SJSA1 (cell line): ENCODE results near the gene SPRED1. TPM values are rescaled to one million over a fixed set of nuclear protein-coding genes. Genes with fewer than 3 reads are reported as not detected.
A peak's percentile ranks its signal among the peaks of the same experiment; 100 is the strongest.
"Not testable (repeated sequence)": the region's sequence is repeated elsewhere in the genome, so short reads cannot be mapped to it uniquely, and the experiment has no call there.

Source experiments
- DNase-seq, 2 experiments: peaks; one replicate each; pipeline ENCODE4 v3.0.0-alpha.2; 2015 to 2020; ENCODE audit warnings: low spot score in 2 of 2, low read depth in 1 of 2
- H3K27ac ChIP-seq: fragments of 250-450 bp; sonication (Bioruptor Pico); 2 replicates; pipeline ENCODE4 v1.5.1; 2020; ENCODE audit warnings: mild to moderate bottlenecking, moderate library complexity
- H3K27me3 ChIP-seq: fragments of 250-450 bp; sonication (Bioruptor Pico); replicated peaks from 2 replicates; pipeline ENCODE4 v1.5.1; 2020; ENCODE audit warnings: mild to moderate bottlenecking, moderate library complexity
- H3K36me3 ChIP-seq: fragments of 250-450 bp; sonication (Bioruptor Pico); 2 replicates; pipeline ENCODE4 v1.5.1; 2020; ENCODE audit warnings: mild to moderate bottlenecking
- H3K4me1 ChIP-seq: fragments of 250-450 bp; sonication (Bioruptor Pico); replicated peaks from 2 replicates; pipeline ENCODE4 v1.6.1; 2021; ENCODE audit warnings: mild to moderate bottlenecking
- H3K4me3 ChIP-seq: fragments of 250-450 bp; sonication (Bioruptor Pico); 2 replicates; pipeline ENCODE4 v1.5.1; 2020; ENCODE audit warnings: mild to moderate bottlenecking
- H3K9me3 ChIP-seq: fragments of 250-450 bp; sonication (Bioruptor Pico); replicated peaks from 2 replicates; pipeline ENCODE4 v1.5.1; 2020; ENCODE audit warnings: mild to moderate bottlenecking
- total RNA-seq: library from RNA; depleted of rRNA; stranded (reverse); fragments of >200 nt; shearing (Covaris generic); gene quantifications from 2 replicates; pipeline ENCODE4 v1.2.3, GENCODE V29; 2014

SPRED1 gene
- total RNA-seq, 1 experiment from 2014 or later, result 32.9 TPM

DNA sequence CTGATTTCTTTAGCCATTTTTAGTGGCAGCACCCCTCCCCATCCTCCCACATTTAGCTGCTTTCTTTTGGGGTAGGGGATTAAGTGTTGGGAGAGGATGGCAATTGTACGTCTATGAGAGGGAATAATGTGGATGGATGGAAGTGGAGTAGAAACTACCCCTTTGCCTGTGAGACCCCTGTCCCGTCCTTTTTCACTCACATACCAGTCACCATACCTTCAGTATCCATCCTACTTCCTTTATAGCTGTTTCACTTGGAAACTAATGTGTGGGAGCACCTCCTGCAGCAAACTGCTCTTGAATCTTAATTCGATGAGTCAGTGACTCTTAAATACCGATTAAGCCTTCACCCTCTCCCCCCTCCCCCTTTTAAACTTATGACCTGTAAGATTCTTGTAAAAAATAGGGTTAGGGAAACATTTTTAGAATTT, 730 bp downstream of the SPRED1 start:
- Histone ChIP-seq H3K27ac (peak overlapping the region; percentile 89), H3K9me3 (no peaks in the 10 kb centered on the region), H3K4me3 (peak overlapping the region; percentile 87), H3K36me3 (peaks cover 8% of the 10 kb centered on the region; the same call in 1 of the 2 replicates), H3K4me1 (peaks cover 20% of the 10 kb centered on the region), H3K27me3 (no peaks in the 10 kb centered on the region)
- peak; percentile 49 to 59 for DNase-seq

DNA sequence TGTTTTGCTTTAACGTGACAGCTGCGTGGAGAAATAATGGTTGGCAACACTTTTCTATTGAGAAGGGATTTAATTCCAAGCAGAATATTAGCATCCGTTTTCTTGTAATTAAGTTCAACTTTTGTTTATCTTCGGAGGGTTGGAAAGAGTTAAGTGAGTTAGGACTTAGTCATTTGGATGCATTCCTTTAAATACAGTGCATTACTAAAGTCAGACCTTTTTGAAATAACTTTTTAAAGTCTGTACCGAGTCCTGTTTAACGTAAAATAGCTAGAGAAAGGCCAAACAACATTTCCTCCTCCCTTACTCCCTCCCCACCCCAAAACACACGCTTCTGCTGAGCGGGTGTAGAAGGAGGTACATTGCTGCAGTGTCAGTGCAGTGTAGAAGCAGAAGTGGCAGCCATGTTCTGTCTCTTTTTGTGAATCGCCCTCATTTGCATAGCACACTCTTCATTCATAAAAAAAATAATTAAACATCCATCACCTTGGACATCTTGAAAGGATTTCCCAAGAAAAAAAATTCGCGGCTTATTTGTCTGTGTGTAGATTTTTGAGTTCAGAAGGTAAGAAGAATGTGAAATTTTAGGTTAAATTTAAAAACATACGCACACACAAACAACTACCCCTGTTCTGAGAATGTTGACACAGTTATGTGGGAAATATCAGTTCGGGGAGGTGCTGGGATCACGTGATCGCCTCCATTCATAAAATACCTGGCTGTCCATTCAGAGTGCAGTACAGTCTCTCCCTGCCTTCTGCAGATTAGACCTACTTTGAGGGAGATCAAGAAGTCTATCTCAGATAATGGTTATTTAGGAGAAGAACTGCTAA, 1.6 kb downstream of the SPRED1 start:
- DNase-seq, result peak in 1 of 2 experiments; percentile 64
- H3K27me3 ChIP-seq, result no peaks in the 10 kb centered on the region
- H3K27ac ChIP-seq, result peak overlapping the region; percentile 89
- peaks cover 8% of the 10 kb centered on the region; the same call in 1 of the 2 replicates for H3K36me3 ChIP-seq
- no peaks in the 10 kb centered on the region for H3K9me3 ChIP-seq
- peak overlapping the region; percentile 87 for H3K4me3 ChIP-seq
- H3K4me1 ChIP-seq, result peaks cover 20% of the 10 kb centered on the region

DNA sequence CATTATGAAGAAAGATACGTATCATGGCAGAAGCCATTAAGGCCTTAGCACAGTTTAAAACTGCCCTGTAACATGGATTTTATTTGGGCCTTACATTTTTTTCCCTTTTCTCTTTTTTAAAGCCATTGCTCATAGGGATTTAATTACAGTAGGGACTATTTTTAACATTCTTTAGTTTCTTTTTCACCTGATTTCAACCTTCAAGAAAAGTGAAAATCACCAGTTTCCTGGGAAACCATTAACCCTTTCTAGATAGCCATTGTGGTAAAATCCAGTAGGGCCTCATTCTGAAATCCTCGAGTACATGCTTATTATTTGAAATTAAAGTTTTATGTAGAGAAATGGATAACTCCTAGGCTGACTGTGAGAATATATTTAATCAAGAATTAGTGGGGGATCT, 3.1 kb downstream of the SPRED1 start:
- H3K4me3 ChIP-seq, result no peak overlapping the region
- DNase-seq, result peak in 1 of 2 experiments; percentile 12
- H3K27ac ChIP-seq, result no peak overlapping the region; the same call in 1 of the 2 replicates
- peaks cover 8% of the 10 kb centered on the region; the same call in 1 of the 2 replicates for H3K36me3 ChIP-seq
- H3K27me3 ChIP-seq, result no peaks in the 10 kb centered on the region
- no peaks in the 10 kb centered on the region for H3K9me3 ChIP-seq
- H3K4me1 ChIP-seq, result peaks cover 25% of the 10 kb centered on the region

DNA sequence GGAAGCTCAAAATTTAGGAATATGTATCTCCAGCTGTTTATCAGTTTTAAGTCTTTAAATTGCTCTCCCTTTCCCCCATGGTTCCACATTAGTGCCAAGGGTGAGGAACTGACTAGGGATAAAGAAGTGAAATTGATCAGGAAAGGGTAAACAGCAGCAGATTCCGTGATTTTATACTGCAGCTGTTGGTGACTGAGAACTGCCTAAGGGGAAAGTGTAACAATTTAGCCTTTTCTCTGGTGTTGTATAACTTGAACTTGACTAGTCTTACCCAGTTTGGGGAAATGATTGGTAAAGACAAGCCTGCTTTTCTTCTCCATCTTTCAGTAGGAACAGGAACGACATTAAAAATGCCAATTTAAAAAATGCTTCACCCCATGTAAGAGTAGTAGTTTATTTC, 5.0 kb downstream of the SPRED1 start:
- peaks cover 22% of the 10 kb centered on the region for H3K4me1 ChIP-seq
- no peaks in the 10 kb centered on the region for H3K9me3 ChIP-seq
- peaks cover 3% of the 10 kb centered on the region; the same call in 1 of the 2 replicates for H3K36me3 ChIP-seq
- no peak overlapping the region for H3K27ac ChIP-seq
- H3K27me3 ChIP-seq, result no peaks in the 10 kb centered on the region
- H3K4me3 ChIP-seq, result no peak overlapping the region
- DNase-seq, result no peak

DNA sequence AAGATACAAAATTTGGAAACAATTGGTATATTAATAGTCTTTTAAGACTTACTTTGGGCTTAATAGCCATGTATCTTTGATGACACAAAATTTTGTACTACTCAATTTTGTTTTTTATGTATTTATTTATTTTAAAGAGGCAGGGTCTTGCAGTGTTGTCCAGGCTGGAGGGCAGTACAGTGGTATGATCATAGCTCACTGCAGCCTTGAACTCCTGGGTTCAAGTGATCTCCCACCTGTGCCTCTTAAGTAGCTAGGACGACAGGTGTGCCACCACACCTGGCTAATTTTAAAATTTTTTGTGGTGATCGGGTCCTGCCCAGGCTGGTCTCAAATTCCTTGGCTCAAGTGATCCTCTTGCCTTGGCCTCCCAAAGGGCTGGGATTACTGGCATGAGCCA, 6.5 kb downstream of the SPRED1 start:
- no peak overlapping the region for H3K27ac ChIP-seq
- no peaks in the 10 kb centered on the region for H3K27me3 ChIP-seq
- peaks cover 22% of the 10 kb centered on the region for H3K4me1 ChIP-seq
- no peak overlapping the region for H3K4me3 ChIP-seq
- no peaks in the 10 kb centered on the region; the same call in 1 of the 2 replicates for H3K36me3 ChIP-seq
- no peak for DNase-seq
- no peaks in the 10 kb centered on the region for H3K9me3 ChIP-seq

DNA sequence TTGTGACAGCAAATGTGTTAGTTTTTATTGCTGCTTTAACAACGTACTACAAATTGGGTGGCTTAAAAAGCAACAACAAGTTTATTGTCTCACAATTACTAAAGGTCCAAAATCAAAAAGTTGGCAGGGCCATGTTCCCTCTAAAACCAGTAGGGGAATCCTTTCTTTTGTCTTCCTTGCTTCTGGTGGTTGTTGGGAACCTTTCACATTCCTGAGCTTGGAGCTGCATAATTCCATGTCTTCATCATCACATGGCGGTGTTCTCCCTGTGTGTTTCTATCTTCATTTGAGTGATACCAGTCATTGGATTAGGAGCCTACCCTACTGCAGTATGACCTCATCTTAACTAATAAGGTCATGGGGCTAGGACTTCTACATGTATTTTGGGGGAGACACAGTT, 7.4 kb downstream of the SPRED1 start:
- no peak overlapping the region for H3K4me3 ChIP-seq
- no peaks in the 10 kb centered on the region for H3K9me3 ChIP-seq
- DNase-seq, result no peak
- H3K4me1 ChIP-seq, result peaks cover 22% of the 10 kb centered on the region
- no peaks in the 10 kb centered on the region for H3K36me3 ChIP-seq
- H3K27ac ChIP-seq, result no peak overlapping the region
- H3K27me3 ChIP-seq, result no peaks in the 10 kb centered on the region

DNA sequence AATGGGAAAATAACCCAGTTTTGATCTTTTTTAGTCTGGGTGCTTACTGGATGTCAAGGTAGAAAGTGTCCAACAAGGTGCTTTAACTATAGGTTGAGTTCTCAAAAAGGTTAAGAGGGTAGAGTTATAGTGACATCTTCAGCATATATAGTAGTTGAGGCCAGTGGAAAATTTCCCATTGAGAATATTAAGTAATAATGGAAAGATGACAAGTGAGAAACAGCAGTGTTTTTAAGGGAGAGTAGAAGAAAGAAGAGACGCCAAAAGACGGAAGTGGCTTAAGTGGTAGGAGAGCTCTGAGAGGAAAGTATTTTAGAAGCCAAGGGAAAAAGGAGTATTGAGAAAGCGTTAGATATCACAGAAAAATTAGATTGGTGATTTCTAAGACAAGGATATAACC, 10.6 kb downstream of the SPRED1 start:
- no peak overlapping the region for H3K27ac ChIP-seq
- H3K4me3 ChIP-seq, result no peak overlapping the region
- no peak for DNase-seq
- H3K9me3 ChIP-seq, result no peaks in the 10 kb centered on the region
- no peaks in the 10 kb centered on the region for H3K27me3 ChIP-seq
- peaks cover 2% of the 10 kb centered on the region; the same call in 1 of the 2 replicates for H3K36me3 ChIP-seq
- peaks cover 26% of the 10 kb centered on the region for H3K4me1 ChIP-seq

DNA sequence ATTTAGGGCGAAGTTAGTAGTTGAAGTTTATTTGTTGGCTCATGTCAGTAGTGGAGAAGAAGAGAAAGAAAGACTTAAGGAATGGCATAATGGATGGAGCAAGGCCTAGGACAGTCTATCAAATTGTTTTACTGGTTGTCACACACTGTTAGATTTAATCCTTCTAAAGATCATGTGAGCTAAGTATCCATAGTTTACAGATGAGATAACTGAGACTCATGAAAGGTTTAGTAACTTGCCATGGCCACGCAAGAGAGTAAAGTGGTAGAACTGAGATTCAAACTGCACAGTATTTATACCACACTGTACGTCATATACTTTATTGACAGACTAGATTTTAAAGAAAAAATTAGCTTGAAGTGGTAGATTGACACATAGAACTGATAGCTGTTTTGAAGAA, 11.4 kb downstream of the SPRED1 start:
- Histone ChIP-seq H3K9me3 (no peaks in the 10 kb centered on the region), H3K36me3 (peaks cover 4% of the 10 kb centered on the region; the same call in 1 of the 2 replicates), H3K4me3 (no peak overlapping the region), H3K4me1 (peaks cover 26% of the 10 kb centered on the region), H3K27ac (no peak overlapping the region), H3K27me3 (no peaks in the 10 kb centered on the region)
- DNase-seq, result no peak

DNA sequence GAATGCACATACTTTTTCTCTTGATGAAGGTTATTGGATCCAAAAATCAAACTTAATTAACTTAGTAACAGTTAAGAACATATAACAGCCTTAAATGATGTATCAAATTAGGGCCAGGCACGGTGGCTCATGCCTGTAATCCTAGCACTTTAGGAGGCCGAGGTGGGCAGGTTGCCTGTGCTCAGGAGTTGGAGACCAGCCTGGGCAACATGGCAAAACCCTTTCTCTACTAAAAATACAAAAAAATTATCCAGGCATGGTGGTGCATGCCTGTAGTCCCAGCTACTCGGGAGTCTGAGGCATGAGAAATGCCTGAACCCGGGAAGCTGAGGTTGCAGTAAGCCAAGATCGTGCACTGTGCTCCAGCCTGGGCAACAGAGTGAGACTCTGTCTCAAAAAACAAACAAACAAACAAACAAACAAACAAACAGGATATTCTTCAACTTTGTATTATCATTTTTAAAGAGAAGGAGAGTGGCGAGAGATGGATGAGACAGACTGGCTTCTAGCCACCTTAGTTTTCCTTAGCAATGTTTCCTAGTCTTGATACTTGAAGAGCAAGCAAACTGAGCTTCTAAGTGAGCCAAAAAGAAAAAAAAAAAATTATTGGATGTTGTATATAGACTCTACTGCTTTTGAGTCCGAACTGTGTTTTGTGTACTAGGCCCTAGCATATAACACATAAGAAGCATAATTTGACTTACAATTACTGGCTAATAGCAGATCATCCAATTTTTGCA, 13.8 kb downstream of the SPRED1 start:
- no peak overlapping the region for H3K27ac ChIP-seq
- H3K27me3 ChIP-seq, result no peaks in the 10 kb centered on the region
- DNase-seq, result no peak
- no peak overlapping the region for H3K4me3 ChIP-seq
- peaks cover 19% of the 10 kb centered on the region for H3K36me3 ChIP-seq
- H3K9me3 ChIP-seq, result no peaks in the 10 kb centered on the region
- peaks cover 19% of the 10 kb centered on the region for H3K4me1 ChIP-seq

DNA sequence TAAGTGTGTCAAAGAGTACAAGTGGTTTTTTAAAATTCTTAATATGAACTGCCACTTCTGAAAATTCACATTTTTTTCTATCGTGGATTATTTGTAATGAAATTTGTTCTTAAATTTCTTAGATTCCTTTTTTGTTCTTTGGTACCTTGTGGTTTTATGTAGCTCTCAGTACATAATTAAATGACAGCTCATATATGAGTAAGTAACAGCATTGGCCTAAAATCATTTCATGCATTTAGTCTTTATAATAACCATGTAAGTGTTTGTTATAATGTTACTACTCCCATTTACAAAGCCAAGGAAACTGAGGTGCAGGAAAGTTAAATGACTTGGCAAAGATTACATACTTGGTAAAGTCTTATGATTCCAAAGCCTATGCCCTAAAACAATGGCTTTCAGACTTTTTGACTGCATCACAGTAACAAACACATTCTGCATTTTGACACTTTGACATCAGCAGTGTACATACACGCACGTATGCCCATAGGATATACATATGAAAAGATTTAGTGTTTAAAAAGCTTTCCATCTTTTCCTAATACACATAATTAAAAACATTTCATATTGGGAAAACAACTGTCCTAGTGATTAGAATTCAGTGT, 14.9 kb downstream of the SPRED1 start:
- H3K27me3 ChIP-seq, result no peaks in the 10 kb centered on the region
- H3K36me3 ChIP-seq, result peaks cover 19% of the 10 kb centered on the region
- DNase-seq, result no peak
- H3K4me1 ChIP-seq, result peaks cover 19% of the 10 kb centered on the region
- no peaks in the 10 kb centered on the region for H3K9me3 ChIP-seq
- H3K27ac ChIP-seq, result no peak overlapping the region
- no peak overlapping the region for H3K4me3 ChIP-seq

DNA sequence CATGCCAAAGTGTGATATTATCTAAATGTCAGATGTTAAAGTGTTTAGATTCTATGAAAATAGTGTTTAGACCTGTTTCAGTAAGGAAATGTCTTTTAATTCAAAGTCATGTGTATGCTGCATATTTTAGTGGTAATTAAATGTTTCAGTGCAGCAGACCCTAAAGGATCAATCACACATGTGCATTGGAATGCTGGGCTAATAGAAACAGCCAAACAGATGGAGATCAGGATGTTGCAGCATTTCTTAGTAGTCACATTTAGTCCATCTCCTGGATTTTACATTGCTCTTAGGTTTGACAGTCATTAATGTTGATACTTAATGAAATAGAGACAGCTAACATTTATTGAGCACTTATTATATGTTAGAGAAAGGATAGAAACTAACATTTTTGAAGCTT, 18.5 kb downstream of the SPRED1 start:
- no peak overlapping the region for H3K4me3 ChIP-seq
- peaks cover 26% of the 10 kb centered on the region for H3K36me3 ChIP-seq
- H3K27ac ChIP-seq, result no peak overlapping the region
- DNase-seq, result no peak
- H3K4me1 ChIP-seq, result peaks cover 17% of the 10 kb centered on the region
- no peaks in the 10 kb centered on the region for H3K9me3 ChIP-seq
- H3K27me3 ChIP-seq, result no peaks in the 10 kb centered on the region

DNA sequence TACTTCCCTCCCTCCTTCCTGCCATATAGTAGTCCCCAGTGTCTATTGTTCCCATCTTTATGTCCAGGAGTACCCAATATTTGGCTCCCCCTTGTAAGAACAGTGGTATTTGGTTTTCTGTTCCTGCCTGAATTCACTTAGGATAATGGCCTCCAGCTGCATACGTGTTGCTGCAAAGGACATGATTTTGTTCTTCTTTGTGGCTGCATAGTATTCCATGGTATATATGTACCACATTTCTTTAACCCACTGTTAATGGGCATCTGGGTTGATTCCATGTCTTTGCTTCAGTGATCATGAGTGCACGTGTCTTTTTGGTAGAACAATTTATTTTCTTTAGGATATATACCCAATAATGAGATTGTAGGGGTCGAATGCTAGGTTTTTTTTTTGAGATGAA, 19.3 kb downstream of the SPRED1 start:
- Histone ChIP-seq H3K4me3 (no peak overlapping the region), H3K27me3 (no peaks in the 10 kb centered on the region), H3K4me1 (peaks cover 9% of the 10 kb centered on the region)

DNA sequence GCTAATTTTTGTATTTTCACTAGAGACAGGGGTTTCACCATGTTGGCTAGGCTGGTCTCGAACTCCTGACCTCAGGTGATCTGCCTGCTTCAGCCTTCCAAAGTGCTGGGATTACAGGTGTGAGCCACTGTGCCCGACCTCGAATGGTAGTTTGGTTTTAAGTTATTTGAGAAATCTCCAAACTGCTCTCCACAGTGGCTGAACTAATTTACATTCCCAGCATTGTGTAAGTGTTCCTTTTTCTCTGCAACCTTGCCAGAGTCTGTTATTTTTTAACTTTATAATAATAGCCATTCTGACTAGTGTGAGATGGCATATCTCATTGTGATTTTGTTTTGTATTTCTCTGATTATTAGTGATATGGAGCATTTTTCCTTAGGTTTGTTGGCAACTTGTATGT, 19.8 kb downstream of the SPRED1 start:
- not testable (repeated sequence) for DNase-seq, H3K4me1 ChIP-seq, H3K4me3 ChIP-seq, H3K9me3 ChIP-seq, H3K27ac ChIP-seq, H3K27me3 ChIP-seq
- peaks cover 29% of the 10 kb centered on the region for H3K36me3 ChIP-seq

More for the DNA sequence above, 19.3 kb downstream of the SPRED1 start:
- no peaks in the 10 kb centered on the region for H3K9me3 ChIP-seq
- no peak overlapping the region for H3K27ac ChIP-seq
- peaks cover 29% of the 10 kb centered on the region for H3K36me3 ChIP-seq
- DNase-seq, result no peak

DNA sequence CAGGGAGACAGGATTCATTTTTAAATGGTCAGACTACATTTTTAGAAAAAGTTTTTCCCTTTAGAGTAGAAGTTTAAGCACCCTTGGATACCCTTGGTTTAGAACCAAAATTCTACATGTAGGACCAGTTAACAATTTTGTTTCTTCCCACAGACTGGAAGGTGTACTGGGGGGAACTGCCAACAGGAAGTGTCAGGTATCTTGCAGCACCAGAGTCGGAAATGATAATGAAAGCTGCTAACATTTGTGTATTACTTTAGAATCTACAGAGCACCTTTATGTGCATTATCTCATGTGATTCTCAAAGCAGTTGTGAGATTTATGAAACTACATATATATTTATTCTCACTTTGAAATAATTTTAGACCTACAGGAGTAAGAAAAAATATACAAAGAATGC, 21.5 kb downstream of the SPRED1 start:
- H3K36me3 ChIP-seq, result peaks cover 24% of the 10 kb centered on the region
- H3K27ac ChIP-seq, result no peak overlapping the region
- no peak overlapping the region for H3K4me3 ChIP-seq
- no peaks in the 10 kb centered on the region for H3K4me1 ChIP-seq
- H3K27me3 ChIP-seq, result no peaks in the 10 kb centered on the region
- H3K9me3 ChIP-seq, result no peaks in the 10 kb centered on the region
- DNase-seq, result no peak
